SU-DHL-6 (cell line): Measurements from ENCODE around the gene PRSS50.
A peak's percentile ranks its signal among the peaks of the same experiment; 100 is the strongest.

ENCODE experiments used
- CTCF ChIP-seq: fragments of 200-600 bp; sonication (generic); IDR thresholded peaks from one replicate; pipeline ENCODE4 v1.5.1; 2017; ENCODE audit warnings: antibody characterized with exemption, mild to moderate bottlenecking, low read length, moderate library complexity; ENCODE audit not compliant: insufficient read depth, poor library complexity, severe bottlenecking
- EZH2phosphoT487 ChIP-seq: fragments of 200-600 bp; sonication (generic), shearing (Covaris generic); conservative IDR thresholded peaks from 2 replicates; pipeline ENCODE4 v1.6.1; 2018; ENCODE audit warnings: mild to moderate bottlenecking, antibody characterized with exemption, low read length, moderate library complexity, mixed read lengths

DNA sequence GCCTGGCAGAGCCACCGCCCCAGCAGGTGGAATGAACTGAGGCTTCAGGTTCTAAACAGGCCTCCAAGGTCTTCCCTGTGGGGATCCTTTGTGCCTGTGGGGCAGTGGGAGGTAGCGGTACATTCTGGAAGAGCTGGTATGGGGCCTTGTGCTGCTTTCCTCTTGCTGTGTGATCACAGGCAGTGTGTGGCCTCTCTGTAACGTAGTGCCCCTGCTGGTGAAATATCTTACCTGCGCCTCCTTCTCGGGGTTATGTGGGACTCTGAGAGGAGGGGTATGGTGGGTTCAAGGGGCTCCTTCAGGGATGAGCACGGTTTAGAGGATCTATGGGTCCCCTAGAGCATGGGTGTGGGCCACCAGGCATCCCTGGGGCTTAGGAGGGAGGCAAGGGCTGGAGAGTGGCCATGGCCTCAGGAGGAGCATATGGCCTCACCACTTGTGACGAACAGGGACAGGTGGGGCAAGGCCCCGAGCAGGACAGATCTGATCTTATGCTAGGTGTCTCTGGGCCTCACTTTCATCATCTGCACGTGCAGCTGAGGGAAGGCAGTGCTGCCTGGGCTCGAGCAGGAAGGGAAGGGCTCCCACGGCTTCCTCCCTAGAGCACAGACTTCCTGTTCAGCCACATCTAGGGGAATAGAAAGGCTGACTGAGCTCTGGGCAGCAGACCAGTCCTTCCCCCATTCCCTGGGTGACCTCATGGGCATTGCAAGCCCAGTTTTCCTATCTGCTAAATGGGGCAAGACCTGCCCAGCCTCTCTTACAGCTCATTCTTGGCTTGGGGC, 22.3 kb downstream of the PRSS50 start:
- TF ChIP-seq CTCF: peak; percentile 45
- no peak for TF ChIP-seq EZH2phosphoT487
